G401.6 (cell line): ENCODE results near the gene ZBTB6.

ENCODE experiments used
- FAIRE-seq: peaks from 2 replicates; lab custom pipeline; 2012; peaks lifted over from hg19 to GRCh38; lab: Jason Lieb, UNC

The ZBTB6 gene, protein sequence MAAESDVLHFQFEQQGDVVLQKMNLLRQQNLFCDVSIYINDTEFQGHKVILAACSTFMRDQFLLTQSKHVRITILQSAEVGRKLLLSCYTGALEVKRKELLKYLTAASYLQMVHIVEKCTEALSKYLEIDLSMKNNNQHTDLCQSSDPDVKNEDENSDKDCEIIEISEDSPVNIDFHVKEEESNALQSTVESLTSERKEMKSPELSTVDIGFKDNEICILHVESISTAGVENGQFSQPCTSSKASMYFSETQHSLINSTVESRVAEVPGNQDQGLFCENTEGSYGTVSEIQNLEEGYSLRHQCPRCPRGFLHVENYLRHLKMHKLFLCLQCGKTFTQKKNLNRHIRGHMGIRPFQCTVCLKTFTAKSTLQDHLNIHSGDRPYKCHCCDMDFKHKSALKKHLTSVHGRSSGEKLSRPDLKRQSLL

GRCh38 chr9:122912964-122913673 lies at the start of gene ZBTB6:
Gene ZBTB6 (minus strand): TSS chr9:122913323. CDS start chr9:122912072, 1,251 bp downstream.
- peak; percentile 61 for FAIRE-seq

DNA sequence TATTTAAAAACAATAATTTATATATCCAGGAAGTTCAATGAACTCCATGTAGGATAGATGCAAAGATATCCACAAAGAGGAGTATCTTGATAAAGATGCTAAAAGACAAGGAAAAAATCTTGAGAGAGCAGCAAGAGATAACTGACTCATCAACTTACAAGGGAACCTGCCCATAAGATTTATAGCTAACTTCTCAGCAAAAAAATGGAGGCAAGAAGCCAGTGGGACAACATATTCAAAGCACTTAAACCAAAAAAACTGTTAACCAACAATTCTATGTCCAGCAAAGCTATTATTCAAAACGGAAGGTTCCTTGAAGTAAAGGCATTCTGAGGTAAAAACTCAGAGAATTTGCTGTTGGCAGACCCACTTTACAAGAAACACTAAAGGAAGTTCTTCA lies 48.0 kb upstream of the ZBTB6 start:
- FAIRE-seq: no peak

GRCh38 chr9:122955961-122956360 lies 42.8 kb upstream of the ZBTB6 start:
- FAIRE-seq: no peak

- FAIRE-seq: no peak
Observed at GRCh38 chr9:122954253-122954691, 41.1 kb upstream of the ZBTB6 start.

DNA sequence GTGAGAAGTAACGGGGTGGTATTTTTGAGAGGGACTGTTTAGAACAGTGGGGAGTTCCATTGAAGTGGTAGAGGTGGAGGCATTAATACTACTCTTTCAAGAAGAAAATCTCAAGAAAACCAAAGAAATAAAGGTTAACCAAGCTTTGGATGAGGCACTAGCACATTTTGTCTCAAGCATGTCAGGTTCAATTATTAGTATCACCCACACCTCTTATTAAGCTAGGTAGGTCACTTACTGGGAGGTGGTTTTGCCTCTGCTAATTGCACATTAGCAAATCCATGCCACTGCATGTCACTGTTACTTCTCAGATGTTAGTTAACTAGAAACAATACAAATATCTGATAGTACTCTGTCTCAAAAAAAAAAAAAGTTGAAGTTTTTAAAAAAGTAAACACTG lies 37.9 kb upstream of the ZBTB6 start:
- FAIRE-seq: no peak

GRCh38 chr9:122950263-122950662 lies 37.1 kb upstream of the ZBTB6 start:
- no peak for FAIRE-seq

DNA sequence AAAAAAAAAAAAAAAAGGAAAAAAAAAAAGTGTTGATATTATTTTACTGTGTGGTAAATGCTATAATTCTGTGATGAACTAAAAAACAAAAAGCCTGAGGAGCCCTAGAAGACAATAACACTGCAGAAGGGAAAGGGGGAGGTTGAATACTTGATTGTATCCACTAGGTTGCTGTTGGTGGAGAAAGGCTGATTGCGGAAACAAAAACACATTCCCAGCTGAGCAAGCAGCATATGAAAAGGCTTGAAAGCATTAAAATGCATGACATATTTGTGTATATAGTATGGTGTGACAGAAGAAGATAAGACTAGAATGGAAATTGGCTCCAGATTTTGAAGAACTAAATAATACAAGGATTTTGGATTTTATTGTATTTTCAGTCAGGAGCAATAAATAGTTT lies 36.6 kb upstream of the ZBTB6 start:
- no peak for FAIRE-seq

GRCh38 chr9:122948313-122948712 lies 35.2 kb upstream of the ZBTB6 start:
- no peak for FAIRE-seq

- FAIRE-seq: no peak
Observed at GRCh38 chr9:122946461-122947005, 33.4 kb upstream of the ZBTB6 start.

- FAIRE-seq: no peak
Observed at GRCh38 chr9:122944960-122945888, 32.1 kb upstream of the ZBTB6 start.

DNA sequence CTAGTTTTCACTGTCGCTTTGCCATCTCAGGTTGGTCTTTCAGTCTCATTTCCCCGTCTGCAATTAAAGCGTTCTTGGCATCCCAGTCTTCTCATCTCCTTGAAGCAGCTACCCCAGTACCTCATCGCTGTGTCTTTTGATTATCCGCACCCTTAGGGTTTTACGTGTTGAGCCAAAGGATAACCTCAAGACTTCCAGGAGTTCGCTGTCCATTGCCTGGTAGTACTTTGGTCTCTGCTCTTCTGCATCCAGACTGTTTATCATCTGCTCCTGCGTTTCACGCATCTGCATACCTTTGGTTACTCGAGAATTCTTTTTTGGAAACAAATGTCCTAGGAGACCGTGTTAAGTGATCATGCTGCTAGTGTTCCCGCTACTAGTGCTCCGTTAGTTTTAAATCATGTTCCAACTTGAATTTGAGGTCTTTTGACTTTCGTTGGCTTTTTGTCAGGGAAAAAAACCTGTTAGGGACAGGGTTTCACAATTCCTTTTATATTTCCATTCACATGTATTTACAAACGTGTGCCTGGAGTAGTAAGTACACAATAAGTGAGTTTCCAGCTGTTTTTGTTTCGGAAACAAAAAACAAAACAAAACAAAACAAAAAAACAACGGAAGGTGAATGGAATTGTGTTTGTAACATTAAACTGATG lies 28.6 kb upstream of the ZBTB6 start:
- no peak for FAIRE-seq

- FAIRE-seq: peak; percentile 87
Observed at GRCh38 chr9:122940749-122941581, 27.8 kb upstream of the ZBTB6 start, which contains the start of gene RABGAP1. Gene RABGAP1 (plus strand): TSS chr9:122941020. CDS start chr9:122957060, 16,040 bp downstream.

DNA sequence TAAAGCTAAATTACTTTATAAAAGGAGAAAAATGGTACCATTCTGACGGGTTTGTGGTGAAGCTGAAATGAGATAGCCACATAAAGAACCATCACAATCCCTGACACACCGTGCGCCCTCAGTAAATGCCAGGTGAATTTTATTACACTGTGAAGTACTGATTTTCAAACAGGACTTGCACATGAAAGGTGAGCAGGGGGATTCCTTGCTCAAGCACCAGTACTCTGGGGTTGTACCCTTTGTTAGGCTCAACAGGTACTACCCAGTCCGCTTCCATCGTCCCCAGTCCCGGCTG lies 27.3 kb upstream of the ZBTB6 start:
- no peak for FAIRE-seq

DNA sequence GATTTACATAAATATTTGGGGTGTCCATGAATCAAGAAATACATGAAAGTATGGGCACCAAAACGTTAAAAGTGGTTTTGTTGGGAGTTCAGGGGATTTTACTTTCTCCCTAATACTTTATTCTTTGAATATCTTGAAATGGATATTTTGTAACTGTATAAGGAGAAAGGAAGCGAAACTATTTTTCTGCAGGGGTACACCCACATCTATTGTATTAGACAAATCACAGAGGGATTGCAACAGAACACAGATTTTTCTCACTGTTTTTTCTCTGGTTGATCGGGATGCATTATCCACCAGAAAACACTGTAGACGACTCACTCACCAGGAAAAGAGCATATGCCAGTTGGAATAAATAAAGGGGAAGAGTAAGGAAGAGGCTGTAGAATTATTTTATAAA lies 26.5 kb upstream of the ZBTB6 start:
- no peak for FAIRE-seq

GRCh38 chr9:122936883-122937282 lies 23.8 kb upstream of the ZBTB6 start:
- FAIRE-seq: no peak

DNA sequence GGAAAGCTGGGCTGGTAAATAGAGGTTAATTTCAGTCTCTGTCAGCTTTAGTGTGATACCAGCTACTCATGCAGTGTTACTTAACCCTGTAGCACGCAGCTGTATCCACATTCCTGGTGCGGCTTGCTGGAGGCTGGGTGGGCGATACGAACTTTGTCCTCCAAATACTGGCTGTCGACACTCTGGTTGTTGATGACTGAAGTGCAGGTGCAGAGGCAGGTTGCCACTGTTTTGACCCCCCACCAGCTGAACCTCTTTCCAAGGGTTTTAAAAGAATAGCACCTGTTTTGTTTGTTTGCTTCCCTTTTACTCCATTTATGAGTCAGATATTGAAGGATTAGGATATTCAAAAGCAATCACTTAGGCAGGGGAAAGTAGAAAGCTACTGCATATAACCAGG lies 23.3 kb upstream of the ZBTB6 start:
- FAIRE-seq: no peak

DNA sequence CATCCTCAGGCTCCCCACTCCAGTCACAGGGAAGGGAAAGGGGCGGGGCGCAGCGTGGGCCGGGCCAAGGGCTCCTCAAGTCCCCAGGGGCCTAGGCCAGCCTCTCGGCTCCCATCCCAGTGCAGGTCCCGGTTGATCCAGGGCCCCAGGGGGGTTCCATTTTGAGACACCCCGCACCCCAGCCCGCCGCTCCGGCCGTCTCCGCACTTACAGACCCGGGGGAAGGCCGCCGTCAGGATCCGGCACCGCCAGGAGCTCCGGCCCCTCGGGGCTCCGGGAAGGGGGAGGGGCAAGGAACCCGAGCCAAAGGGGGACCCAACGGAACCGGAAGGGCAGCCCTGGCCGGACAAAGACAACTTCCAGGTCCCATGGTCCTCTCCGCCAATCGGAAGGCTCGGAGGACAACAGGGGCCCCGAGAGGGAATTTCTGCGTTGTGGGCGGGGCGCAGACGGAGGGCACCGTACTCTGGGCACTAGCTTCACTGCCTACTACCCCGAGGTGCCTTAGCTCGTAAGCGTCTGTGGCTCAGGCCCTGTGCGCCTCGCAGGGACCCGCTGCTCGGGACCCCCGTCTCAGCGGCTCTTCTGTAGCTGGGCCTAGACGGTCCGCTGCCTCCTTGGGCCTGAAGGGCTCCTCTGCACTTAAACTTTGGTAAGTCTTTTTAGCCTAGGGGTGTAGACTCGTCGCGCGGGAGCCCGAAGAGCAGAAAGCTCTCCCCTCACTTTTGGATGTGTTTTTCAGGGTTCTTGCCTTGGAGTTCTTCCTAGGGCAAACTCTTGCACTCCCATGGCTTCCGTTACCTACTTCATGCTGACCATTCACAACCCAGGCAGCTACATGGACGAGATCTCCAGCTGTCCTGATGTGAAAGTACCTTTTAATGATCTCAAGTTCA lies 18.4 kb upstream of the ZBTB6 start, which contains the start of gene ZBTB26:
TSS of gene ZBTB26 (minus strand) at position 287 of the 896 bp plus-strand sequence. CDS start 11,578 bp downstream, outside the sequence.
- peak; percentile 90 for FAIRE-seq

- no peak for FAIRE-seq
Observed at GRCh38 chr9:122930541-122931225, 17.6 kb upstream of the ZBTB6 start.

GRCh38 chr9:122929796-122930354 lies 16.8 kb upstream of the ZBTB6 start:
- no peak for FAIRE-seq
